K562 (cell line): ENCODE results near the gene PRRT1. TPM values are rescaled to one million over a fixed set of nuclear protein-coding genes. Genes with fewer than 3 reads are reported as not detected.

Experiments used
- CBFA2T2 ChIP-seq: fragments of 450-650 bp; conservative IDR thresholded peaks from 2 replicates; pipeline ENCODE4 v1.6.1; 2017; ENCODE audit warnings: mild to moderate bottlenecking
- CEBPG ChIP-seq, 3 experiments: fragments of 200-800 bp in 1 of 3; sonication (Bioruptor generic) in 1 of 3; sonication (generic) in 1 of 3; formaldehyde crosslinking in 1 of 3; IDR thresholded peaks in 2 of 3; conservative IDR thresholded peaks in 1 of 3; 2 replicates each; pipeline versions ENCODE4 v1.6.1 to v1.8.0; 2016 to 2022; ENCODE audit warnings: missing compliant biosample characterization in 2 of 3, missing genetic modification characterization in 2 of 3, mild to moderate bottlenecking in 1 of 3, missing genetic modification reagents in 1 of 3
- ELF4 ChIP-seq: fragments of 450-650 bp; formaldehyde crosslinking; IDR thresholded peaks from 2 replicates; pipeline ENCODE4 v1.4.0; 2022; ENCODE audit warnings: missing genetic modification characterization
- MYBL2 ChIP-seq, 2 experiments: fragments of 450-650 bp in 1 of 2; sonication (generic) in 1 of 2; formaldehyde crosslinking in 1 of 2; IDR thresholded peaks; 2 replicates each; pipeline versions ENCODE4 v1.6.1 to v1.8.1; 2017 to 2022; ENCODE audit warnings: borderline replicate concordance in 1 of 2, inconsistent platforms in 1 of 2, low read depth in 1 of 2, mild to moderate bottlenecking in 1 of 2, missing genetic modification reagents in 1 of 2, moderate library complexity in 1 of 2
- NCOR1 ChIP-seq: fragments of 450-650 bp; IDR thresholded peaks from 2 replicates; pipeline ENCODE4 v1.6.1; 2016; ENCODE audit warnings: mild to moderate bottlenecking, moderate library complexity
- RNF2 ChIP-seq: sonication (generic); IDR thresholded peaks from 2 replicates; pipeline ENCODE4 v1.6.1; 2016
- SPI1 ChIP-seq: IDR thresholded peaks from 2 replicates; pipeline ENCODE4 v1.6.1; 2011; ENCODE audit warnings: low read depth, low read length, control low read depth, borderline replicate concordance
- SUPT5H ChIP-seq: fragments of 450-650 bp; IDR thresholded peaks from 2 replicates; pipeline ENCODE4 v1.6.1; 2016
- YBX1 ChIP-seq: fragments of 450-650 bp; IDR thresholded peaks from 2 replicates; pipeline ENCODE4 v1.7.1; 2016; ENCODE audit warnings: mild to moderate bottlenecking
- ZNF507 ChIP-seq: conservative IDR thresholded peaks from 2 replicates; pipeline ENCODE4 v1.6.1; 2017; ENCODE audit warnings: missing genetic modification characterization, missing compliant biosample characterization
- polyA plus RNA-seq, 8 experiments: library from polyadenylated mRNA; depleted of rRNA in 4 of 8; stranded (reverse) in 5 of 8; unstranded in 3 of 8; fragments of >200 nt; fragmentation: Nextera tagmentation in 2 of 8; fragmentation: Illumina TruSeq in 1 of 8; extraction: Ambion mirVana in 2 of 8; extraction: Trizol in 1 of 8; gene quantifications; 2 replicates each; pipeline versions ENCODE4 v1.2.1 to v1.2.3, GENCODE V29; 2011 to 2014; ENCODE audit warnings: inconsistent platforms in 1 of 8, missing spikeins in 1 of 8
- total RNA-seq, 7 experiments: library from RNA; depleted of rRNA in 6 of 7; stranded (reverse); fragments of >200 nt in 6 of 7; fragmentation: Illumina TruSeq in 2 of 7; extraction: Trizol in 2 of 7; gene quantifications; 2 replicates each; pipeline versions ENCODE4 v1.2.1 to v1.2.3, GENCODE V29; 2011 to 2021; ENCODE audit warnings: low replicate concordance in 1 of 7
- TF ChIP-seq, protein P1 (sequence below): fragments of 450-650 bp; formaldehyde crosslinking; IDR thresholded peaks from 2 replicates; pipeline ENCODE4 v1.4.0; 2022; ENCODE audit warnings: missing genetic modification characterization
- TF ChIP-seq, protein P2 (sequence below): fragments of 450-650 bp; IDR thresholded peaks from 2 replicates; pipeline ENCODE4 v1.6.1; 2016; ENCODE audit warnings: low read depth

PRRT1 gene
- total and polyA plus RNA-seq, 9 of the 15 experiments (the other 6 are each of a cell fraction or from before 2014, with no cell fraction given), result 0.14 to 3.5 (median 0.41) TPM

DNA sequence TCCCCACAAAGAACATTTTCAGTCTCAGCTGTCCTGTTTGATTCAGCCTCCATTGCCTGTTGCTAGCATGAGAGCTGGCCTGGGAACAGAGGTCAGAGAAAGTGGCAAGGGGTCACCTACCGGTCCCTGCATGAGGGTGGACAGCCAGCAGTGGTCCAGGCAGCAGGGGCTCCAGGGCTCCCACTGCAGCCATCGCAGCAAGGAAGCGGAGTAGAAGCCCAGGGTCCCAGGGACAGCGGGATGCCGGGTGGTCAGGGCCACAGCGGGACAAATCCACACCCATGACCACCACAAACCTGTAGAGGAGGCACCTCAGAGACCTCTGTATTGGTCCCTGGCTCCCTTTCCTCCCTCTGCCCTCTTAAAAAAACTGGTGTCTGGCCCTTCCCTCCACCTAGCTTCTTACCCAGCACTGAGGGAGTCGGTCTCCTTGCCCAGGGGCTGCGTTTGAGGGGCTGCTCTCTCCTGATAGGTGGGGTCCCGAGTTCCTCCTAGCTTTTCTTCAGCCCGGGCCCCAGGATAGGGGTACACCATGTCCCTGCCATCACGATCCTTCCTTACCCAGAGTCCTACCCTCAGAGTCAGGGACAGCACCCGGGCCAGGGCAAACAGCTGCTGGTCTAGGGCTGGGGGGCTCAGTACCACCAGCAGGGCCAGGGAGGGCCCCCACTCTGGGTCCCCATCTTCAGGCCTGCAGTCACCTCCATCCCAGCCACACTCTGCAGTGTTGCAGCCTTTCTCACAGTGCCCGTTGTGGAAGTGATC is 49.2 kb upstream of the PRRT1 start (continued):
- TF ChIP-seq, protein P1, sequence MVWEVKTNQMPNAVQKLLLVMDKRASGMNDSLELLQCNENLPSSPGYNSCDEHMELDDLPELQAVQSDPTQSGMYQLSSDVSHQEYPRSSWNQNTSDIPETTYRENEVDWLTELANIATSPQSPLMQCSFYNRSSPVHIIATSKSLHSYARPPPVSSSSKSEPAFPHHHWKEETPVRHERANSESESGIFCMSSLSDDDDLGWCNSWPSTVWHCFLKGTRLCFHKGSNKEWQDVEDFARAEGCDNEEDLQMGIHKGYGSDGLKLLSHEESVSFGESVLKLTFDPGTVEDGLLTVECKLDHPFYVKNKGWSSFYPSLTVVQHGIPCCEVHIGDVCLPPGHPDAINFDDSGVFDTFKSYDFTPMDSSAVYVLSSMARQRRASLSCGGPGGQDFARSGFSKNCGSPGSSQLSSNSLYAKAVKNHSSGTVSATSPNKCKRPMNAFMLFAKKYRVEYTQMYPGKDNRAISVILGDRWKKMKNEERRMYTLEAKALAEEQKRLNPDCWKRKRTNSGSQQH, result no peak
- TF ChIP-seq, protein P2, sequence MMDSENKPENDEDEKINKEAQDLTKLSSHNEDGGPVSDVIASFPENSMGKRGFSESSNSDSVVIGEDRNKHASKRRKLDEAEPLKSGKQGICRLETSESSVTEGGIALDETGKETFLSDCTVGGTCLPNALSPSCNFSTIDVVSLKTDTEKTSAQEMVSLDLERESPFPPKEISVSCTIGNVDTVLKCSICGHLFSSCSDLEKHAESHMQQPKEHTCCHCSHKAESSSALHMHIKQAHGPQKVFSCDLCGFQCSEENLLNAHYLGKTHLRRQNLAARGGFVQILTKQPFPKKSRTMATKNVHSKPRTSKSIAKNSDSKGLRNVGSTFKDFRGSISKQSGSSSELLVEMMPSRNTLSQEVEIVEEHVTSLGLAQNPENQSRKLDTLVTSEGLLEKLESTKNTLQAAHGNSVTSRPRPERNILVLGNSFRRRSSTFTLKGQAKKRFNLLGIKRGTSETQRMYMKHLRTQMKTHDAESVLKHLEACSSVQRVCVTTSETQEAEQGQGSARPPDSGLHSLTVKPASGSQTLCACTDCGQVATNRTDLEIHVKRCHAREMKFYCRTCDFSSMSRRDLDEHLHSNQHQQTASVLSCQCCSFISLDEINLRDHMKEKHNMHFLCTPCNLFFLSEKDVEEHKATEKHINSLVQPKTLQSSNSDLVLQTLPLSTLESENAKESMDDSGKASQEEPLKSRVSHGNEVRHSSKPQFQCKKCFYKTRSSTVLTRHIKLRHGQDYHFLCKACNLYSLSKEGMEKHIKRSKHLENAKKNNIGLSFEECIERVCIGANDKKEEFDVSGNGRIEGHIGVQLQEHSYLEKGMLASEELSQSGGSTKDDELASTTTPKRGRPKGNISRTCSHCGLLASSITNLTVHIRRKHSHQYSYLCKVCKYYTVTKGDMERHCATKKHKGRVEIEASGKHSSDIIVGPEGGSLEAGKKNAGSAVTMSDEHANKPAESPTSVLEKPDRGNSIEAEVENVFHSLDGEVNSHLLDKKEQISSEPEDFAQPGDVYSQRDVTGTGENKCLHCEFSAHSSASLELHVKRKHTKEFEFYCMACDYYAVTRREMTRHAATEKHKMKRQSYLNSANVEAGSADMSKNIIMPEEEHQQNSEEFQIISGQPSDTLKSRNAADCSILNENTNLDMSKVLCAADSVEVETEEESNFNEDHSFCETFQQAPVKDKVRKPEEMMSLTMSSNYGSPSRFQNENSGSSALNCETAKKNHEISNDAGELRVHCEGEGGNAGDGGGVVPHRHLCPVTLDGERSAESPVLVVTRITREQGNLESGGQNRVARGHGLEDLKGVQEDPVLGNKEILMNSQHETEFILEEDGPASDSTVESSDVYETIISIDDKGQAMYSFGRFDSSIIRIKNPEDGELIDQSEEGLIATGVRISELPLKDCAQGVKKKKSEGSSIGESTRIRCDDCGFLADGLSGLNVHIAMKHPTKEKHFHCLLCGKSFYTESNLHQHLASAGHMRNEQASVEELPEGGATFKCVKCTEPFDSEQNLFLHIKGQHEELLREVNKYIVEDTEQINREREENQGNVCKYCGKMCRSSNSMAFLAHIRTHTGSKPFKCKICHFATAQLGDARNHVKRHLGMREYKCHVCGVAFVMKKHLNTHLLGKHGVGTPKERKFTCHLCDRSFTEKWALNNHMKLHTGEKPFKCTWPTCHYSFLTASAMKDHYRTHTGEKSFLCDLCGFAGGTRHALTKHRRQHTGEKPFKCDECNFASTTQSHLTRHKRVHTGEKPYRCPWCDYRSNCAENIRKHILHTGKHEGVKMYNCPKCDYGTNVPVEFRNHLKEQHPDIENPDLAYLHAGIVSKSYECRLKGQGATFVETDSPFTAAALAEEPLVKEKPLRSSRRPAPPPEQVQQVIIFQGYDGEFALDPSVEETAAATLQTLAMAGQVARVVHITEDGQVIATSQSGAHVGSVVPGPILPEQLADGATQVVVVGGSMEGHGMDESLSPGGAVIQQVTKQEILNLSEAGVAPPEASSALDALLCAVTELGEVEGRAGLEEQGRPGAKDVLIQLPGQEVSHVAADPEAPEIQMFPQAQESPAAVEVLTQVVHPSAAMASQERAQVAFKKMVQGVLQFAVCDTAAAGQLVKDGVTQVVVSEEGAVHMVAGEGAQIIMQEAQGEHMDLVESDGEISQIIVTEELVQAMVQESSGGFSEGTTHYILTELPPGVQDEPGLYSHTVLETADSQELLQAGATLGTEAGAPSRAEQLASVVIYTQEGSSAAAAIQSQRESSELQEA, result no peak
- no peak for TF ChIP-seq ZNF507 (tag)
- TF ChIP-seq NCOR1, result no peak
- no peak for TF ChIP-seq SUPT5H
- TF ChIP-seq CBFA2T2, result no peak
- TF ChIP-seq CEBPG (CRISPR knock-in tag; IDR thresholded peaks at IDR 0.05), result no peak
- no peak for TF ChIP-seq CEBPG (tag; conservative IDR thresholded peaks at IDR 0.05 in 1 of 2, IDR thresholded peaks at IDR 0.05 in 1 of 2)
- no peak for TF ChIP-seq ELF4 (CRISPR knock-in tag)
- TF ChIP-seq MYBL2 (IDR thresholded peaks at IDR 0.05; ENCODE audit: low read depth), result no peak
- TF ChIP-seq MYBL2 (CRISPR knock-in tag; IDR thresholded peaks at IDR 0.05; ENCODE audit: borderline replicate concordance), result no peak
- TF ChIP-seq YBX1, result no peak
- TF ChIP-seq RNF2, result no peak
- TF ChIP-seq SPI1, result no peak
